Activated CD4-positive, alpha-beta T cell treated with anti-CD3 and anti-CD28 coated beads, Interleukin-2, amount 10 ng/mL, durations not matched to agents 24 days and 14 days (primary cell): Measurements from ENCODE around the gene ATXN7L1. TPM values are rescaled to one million over a fixed set of nuclear protein-coding genes. Genes with fewer than 3 reads are reported as not detected.
A peak's percentile ranks its signal among the peaks of the same experiment; 100 is the strongest.

Experiments used
- DNase-seq: peaks from one replicate; pipeline ENCODE4 v3.0.0; 2022
- H3K27ac Mint-ChIP-seq: one replicate; pipeline ENCODE4 v1.8.0; 2022; ENCODE audit warnings: mild to moderate bottlenecking, mixed read lengths
- H3K27me3 Mint-ChIP-seq: one replicate; pipeline ENCODE4 v1.8.0; 2022; ENCODE audit warnings: mixed read lengths
- H3K36me3 Mint-ChIP-seq: one replicate; pipeline ENCODE4 v1.8.0; 2022; ENCODE audit warnings: low read depth, mild to moderate bottlenecking, mixed read lengths
- H3K4me1 Mint-ChIP-seq: one replicate; pipeline ENCODE4 v1.8.0; 2021; ENCODE audit warnings: mixed read lengths
- H3K4me3 Mint-ChIP-seq: one replicate; pipeline ENCODE4 v1.8.0; 2022; ENCODE audit warnings: mild to moderate bottlenecking, moderate library complexity, mixed read lengths
- H3K9me3 Mint-ChIP-seq: one replicate; pipeline ENCODE4 v1.8.0; 2021; ENCODE audit warnings: mixed read lengths
- intact Hi-C: fragments of 100-400 bp; cut with micrococcal nuclease; formaldehyde crosslinking; loops from one replicate; pipeline ENCODE4 v1.15.1; 2023
- total RNA-seq: library from RNA; stranded (reverse); gene quantifications from 2 replicates; pipeline ENCODE4 v1.2.3, GENCODE V29; 2022

Gene ATXN7L1
- total RNA-seq, 1 donor from 2014 or later, result 8.5 TPM

DNA sequence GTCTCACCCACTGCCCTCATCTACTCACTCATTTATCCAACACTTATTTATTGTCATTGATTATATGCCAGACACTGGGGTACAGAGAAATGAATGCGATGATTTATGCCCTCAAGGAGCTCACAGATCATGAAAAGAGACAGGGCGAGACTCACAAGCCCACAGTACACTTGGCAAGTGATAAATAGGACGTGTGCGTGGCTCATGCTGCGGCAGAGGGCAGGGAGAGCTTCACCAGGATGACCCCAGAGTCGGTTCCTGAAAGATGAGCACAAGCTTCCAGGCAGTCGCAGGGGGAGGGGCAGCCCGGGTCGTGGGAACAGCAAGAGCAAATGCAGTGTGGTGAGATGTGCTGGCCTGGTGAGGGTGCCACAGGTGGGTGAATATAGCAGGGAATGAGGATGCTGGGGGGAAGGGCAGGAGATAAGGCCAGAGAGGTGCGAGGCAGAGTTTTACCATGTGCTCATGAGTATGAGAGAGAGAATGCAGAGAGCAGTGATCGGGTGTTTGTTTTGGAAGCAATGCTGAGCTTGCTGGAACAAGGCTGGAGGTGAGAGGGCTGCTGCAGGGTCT, 70.9 kb downstream of the ATXN7L1 start:
- peaks cover 77% of the 10 kb centered on the region for H3K4me1 Mint-ChIP-seq

DNA sequence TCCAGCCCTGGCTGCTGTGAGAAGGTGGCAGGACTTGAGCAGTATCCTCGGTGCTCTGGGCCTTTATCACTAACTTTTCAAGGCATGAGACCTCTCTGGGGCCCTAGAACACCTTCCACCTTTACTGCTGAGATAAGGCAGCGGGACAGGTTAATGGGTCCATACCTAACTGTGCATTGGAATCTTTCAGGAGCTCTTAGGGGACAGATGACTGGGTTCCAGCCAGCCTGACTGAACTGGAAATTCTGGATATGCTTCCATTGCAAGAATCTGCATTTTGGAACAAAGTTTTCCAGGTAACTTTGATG, 73.0 kb downstream of the ATXN7L1 start:
- Mint-ChIP-seq H3K36me3 (no peaks in the 10 kb centered on the region), H3K4me3 (no peak overlapping the region), H3K27ac (no peak overlapping the region), H3K27me3 (no peaks in the 10 kb centered on the region), H3K9me3 (no peaks in the 10 kb centered on the region), H3K4me1 (peaks cover 65% of the 10 kb centered on the region)
- intact Hi-C loops, result loop anchor here (10.0 kb wide), 2 partner anchors 481 to 859 kb away; partner anchors contain the start of gene NAMPT
- DNase-seq, result no peak

More for the DNA sequence above, 70.9 kb downstream of the ATXN7L1 start:
- peak overlapping the region; percentile 84 for H3K27ac Mint-ChIP-seq
- H3K9me3 Mint-ChIP-seq, result peaks cover 8% of the 10 kb centered on the region
- DNase-seq, result no peak
- peaks cover 2% of the 10 kb centered on the region for H3K36me3 Mint-ChIP-seq
- H3K27me3 Mint-ChIP-seq, result no peaks in the 10 kb centered on the region
- intact Hi-C loops, result loop anchor here (5.0 to 10.0 kb wide), 5 partner anchors 128 to 861 kb away; partner anchors contain the start of gene NAMPT
- H3K4me3 Mint-ChIP-seq, result peak overlapping the region; percentile 53

DNA sequence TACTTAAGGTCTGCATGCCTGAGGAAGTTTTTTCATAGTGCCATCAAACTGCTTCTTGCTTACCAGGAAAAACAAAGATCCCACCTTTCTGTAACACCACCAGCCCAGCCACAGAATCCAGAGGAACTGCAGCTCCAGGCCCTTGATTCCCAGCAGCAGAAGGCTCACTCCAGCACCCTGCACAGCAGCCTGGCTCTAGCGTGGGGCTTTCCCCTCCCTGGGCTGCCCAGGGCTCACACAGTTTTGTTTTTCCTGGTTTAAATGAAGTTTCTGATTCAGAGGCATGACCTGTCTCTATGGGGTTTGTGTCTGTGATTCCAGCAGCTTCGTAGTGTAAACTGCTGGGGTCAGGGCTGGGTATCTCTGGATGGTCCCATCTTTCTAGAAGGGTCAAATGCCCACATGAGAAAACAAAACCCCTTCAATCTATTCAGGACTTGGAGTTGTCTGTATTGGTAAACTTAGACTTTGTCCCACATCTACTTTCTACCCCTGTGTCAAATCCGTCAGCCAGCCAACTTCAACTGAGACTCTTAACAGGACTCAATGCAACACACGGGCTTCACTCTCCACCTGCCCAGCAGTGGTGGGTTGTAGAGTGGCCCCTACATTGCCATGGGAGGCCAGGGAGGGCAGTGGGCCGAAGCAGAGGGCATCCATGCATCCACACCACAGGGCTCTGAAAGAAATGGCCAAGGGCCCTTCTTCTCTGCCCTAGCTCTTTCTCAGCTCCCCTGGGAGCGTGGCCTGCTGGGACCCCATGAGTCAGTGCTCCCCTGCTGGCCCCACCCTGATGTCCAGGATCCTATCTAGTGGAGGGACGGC, 73.6 kb downstream of the ATXN7L1 start:
- DNase-seq, result no peak
- no peak overlapping the region for H3K4me3 Mint-ChIP-seq
- H3K4me1 Mint-ChIP-seq, result peaks cover 59% of the 10 kb centered on the region
- no peak overlapping the region for H3K27ac Mint-ChIP-seq
- H3K9me3 Mint-ChIP-seq, result no peaks in the 10 kb centered on the region
- no peaks in the 10 kb centered on the region for H3K36me3 Mint-ChIP-seq
- intact Hi-C loops, result loop anchor here (10.0 kb wide), 2 partner anchors 482 to 858 kb away; partner anchors contain the start of gene NAMPT
- H3K27me3 Mint-ChIP-seq, result no peaks in the 10 kb centered on the region

DNA sequence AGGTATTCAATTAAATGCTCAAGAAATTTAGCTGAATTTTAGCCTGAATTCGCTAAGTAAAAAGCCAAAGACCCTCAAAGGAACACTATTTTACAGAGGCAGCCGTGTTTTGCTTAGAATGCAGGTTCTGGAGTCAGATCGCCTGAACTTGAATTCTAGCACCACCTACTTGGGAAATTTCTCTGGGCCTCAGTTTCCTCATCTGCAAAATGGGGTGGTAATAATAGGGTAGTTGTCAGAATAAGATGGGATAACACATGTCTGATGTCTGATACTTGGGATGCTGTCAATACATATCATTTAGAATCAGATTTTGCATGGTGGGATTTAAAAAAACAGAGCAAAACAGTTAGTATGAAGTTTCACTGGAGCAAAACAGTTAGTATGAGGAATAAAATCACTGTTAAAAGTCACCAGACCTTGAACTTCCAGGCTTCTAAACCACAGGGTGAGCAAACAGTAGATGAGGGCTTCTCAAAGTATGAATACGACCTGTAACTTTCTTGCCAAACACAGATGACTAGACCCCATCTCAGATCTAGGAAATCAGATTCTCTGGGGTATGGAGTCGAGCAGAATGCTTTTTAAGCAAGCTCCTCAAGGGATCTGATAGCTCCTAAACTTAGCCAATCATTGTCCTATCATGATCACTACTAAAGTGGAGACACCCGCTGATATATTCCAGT, 75.4 kb downstream of the ATXN7L1 start:
- no peaks in the 10 kb centered on the region for H3K27me3 Mint-ChIP-seq
- intact Hi-C loops, result loop anchor here (1.0 to 10.0 kb wide), 4 partner anchors 8 to 856 kb away; partner anchors contain the start of gene NAMPT
- H3K4me1 Mint-ChIP-seq, result peaks cover 51% of the 10 kb centered on the region
- H3K9me3 Mint-ChIP-seq, result no peaks in the 10 kb centered on the region
- no peaks in the 10 kb centered on the region for H3K36me3 Mint-ChIP-seq
- H3K4me3 Mint-ChIP-seq, result peak overlapping the region; percentile 13
- no peak for DNase-seq
- no peak overlapping the region for H3K27ac Mint-ChIP-seq

DNA sequence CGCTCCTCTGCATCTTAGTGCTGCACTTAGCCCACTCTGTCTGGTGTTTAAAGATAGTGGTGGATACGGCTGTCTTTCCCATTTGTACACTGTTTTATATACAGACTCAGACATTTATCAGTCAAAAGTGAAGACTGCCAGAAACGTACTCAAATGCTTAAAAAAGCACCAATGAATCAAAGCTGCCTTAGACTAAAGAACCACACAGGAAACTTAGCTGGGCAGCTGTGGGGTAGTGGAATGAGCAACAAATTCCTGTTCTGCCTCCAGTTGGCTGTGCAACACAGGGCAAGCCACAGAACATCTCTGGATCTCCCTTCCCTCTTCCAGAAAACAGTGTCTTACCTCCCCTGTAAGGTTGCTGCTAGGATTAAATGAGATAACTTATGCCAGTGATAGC, 76.0 kb downstream of the ATXN7L1 start:
- Mint-ChIP-seq H3K9me3 (no peaks in the 10 kb centered on the region), H3K4me3 (peak overlapping the region; percentile 13), H3K27ac (peak overlapping the region; percentile 56), H3K27me3 (peaks cover 1% of the 10 kb centered on the region), H3K36me3 (no peaks in the 10 kb centered on the region), H3K4me1 (peaks cover 45% of the 10 kb centered on the region)
- DNase-seq, result peak; percentile 73
- intact Hi-C loops, result loop anchor here (1.0 to 10.0 kb wide), 4 partner anchors 9 to 856 kb away; partner anchors contain the start of gene NAMPT

DNA sequence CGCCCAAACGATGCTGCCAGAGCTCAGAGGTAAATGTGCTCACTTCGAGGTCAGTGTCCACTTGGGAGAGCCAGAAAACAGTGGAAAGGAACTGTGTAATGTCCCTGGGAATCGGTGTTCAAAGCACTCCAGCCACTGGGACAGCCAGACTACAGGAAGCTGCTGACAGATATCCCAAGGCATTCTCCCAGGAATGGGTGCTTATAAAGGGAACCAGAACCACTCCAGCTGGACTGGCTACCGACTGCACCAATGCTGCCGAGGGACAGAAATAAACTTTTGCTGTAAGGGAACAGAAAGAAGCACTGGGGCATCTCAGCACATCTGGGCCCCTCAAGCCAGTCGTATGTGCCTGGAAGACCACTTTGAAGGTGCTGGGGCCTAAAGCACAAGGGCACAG, 76.7 kb downstream of the ATXN7L1 start:
- intact Hi-C loops, result loop anchor here (1.0 to 10.0 kb wide), 4 partner anchors 10 to 855 kb away; partner anchors contain the start of gene NAMPT
- H3K36me3 Mint-ChIP-seq, result no peaks in the 10 kb centered on the region
- DNase-seq, result no peak
- H3K4me1 Mint-ChIP-seq, result peaks cover 37% of the 10 kb centered on the region
- H3K27me3 Mint-ChIP-seq, result peaks cover 7% of the 10 kb centered on the region
- no peak overlapping the region for H3K27ac Mint-ChIP-seq
- no peaks in the 10 kb centered on the region for H3K9me3 Mint-ChIP-seq
- peak overlapping the region; percentile 13 for H3K4me3 Mint-ChIP-seq

DNA sequence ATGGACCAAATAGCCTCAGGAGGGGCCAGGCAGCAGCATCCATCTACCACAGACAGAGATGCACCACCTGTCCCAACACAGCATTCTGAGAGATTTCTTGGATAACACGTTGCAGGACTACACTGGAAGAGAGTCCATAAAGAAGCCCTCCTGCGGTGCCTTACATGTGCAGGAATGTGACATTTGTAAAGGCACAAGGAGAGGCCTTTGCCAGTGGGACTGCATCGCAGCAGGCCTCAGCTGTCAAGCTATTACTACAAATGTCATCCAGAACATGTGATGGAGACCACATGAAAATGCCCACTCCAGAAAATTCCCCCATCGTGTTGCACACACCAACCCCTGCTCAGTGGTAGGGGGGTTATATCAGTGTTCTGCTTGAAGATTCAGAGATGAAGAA, 77.4 kb downstream of the ATXN7L1 start:
- peaks cover 8% of the 10 kb centered on the region for H3K27me3 Mint-ChIP-seq
- no peak overlapping the region for H3K4me3 Mint-ChIP-seq
- intact Hi-C loops, result no loop called here
- no peak for DNase-seq
- no peaks in the 10 kb centered on the region for H3K36me3 Mint-ChIP-seq
- no peaks in the 10 kb centered on the region for H3K9me3 Mint-ChIP-seq
- peaks cover 37% of the 10 kb centered on the region for H3K4me1 Mint-ChIP-seq
- no peak overlapping the region for H3K27ac Mint-ChIP-seq

DNA sequence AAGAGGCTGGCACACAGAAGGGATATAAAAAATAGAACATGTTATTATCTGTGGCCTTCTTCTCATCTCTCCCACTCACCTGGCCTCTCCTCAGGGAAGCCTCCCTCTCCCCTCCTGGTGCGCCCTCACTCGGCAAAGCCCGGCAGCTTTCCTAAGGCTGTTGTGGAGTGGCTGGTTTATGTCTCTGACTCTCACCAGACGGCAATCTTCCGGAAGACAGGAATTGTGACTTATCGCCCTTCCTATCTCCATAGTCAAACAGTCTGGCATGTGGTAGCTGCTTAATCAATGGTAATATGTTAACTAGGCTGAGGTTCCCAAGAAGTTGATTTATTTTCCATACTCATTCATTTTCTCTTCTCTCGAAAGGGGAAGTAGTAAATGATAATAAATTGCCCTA, 78.7 kb downstream of the ATXN7L1 start:
- DNase-seq, result no peak
- H3K27ac Mint-ChIP-seq, result no peak overlapping the region
- no peaks in the 10 kb centered on the region for H3K36me3 Mint-ChIP-seq
- intact Hi-C loops, result no loop called here
- H3K27me3 Mint-ChIP-seq, result peaks cover 12% of the 10 kb centered on the region
- H3K4me3 Mint-ChIP-seq, result no peak overlapping the region
- peaks cover 33% of the 10 kb centered on the region for H3K4me1 Mint-ChIP-seq
- H3K9me3 Mint-ChIP-seq, result no peaks in the 10 kb centered on the region

DNA sequence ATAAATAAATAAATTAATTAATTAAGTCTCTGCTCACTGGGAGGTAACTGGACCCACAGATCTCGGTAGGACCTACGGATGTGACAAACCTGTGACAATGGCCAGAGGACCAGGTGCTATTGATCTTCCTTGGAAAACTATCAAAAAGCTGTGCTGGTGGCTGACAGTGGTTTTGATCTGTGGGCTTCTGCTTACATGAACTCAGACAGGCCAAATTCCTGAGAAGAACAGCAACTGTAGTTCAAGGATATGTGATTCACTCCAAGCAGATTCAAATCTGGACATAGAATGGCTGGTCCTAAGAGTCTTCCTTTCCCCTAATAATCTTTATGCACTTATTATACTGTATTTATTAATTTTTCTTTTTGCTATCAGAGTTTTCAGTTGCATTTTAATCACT, 80.0 kb downstream of the ATXN7L1 start:
- Mint-ChIP-seq H3K27ac (no peak overlapping the region), H3K4me3 (no peak overlapping the region), H3K9me3 (no peaks in the 10 kb centered on the region), H3K27me3 (peaks cover 12% of the 10 kb centered on the region), H3K4me1 (peaks cover 26% of the 10 kb centered on the region), H3K36me3 (no peaks in the 10 kb centered on the region)
- intact Hi-C loops, result no loop called here
- DNase-seq, result no peak

DNA sequence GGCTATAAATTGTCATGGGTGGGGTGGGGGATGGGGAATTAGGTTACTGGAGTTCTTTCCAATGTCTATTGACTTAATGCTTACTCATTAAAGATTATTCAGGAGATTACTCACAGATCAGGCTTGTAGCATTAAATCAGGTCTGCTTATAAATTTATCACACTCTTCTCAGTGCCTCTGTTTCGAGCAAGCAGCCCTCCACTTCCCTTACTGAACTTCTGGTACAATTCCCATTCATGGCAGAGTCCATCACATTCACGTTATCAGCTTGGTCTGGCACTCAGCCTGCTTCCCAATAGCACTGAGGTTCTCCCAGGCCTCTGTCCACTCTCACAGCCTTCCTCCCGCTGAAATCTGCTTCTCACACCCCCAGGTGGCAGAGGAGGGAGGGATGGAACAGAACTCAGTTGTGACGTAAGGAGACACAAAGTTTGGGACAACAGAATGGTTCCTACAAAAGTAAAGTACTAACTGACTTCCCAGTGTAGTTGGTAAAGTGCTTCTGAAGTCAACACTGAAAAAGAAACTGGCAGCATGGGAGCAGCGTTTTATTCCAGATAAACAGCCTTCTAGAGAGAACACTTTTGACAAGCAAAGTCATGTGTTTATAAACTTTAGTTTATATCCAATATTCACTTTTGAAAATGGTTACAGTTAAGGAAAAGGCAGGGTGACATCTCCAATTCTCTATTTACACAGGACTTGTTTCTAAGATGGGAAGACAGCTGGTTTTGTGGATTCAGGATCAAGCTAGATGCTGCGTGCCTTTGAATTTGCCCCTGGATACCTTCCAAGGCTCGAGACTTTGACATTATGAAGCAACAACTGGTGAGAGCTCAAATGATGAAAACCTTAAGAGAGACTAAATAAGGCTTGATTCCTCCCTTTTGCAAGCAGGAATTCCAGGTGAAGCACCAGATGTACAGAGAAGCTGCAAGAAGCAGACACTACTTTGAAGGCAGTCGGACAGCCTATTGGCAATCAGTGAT, 81.4 kb downstream of the ATXN7L1 start:
- intact Hi-C loops, result no loop called here
- H3K9me3 Mint-ChIP-seq, result no peaks in the 10 kb centered on the region
- H3K36me3 Mint-ChIP-seq, result no peaks in the 10 kb centered on the region
- no peak for DNase-seq
- H3K27ac Mint-ChIP-seq, result no peak overlapping the region
- peaks cover 14% of the 10 kb centered on the region for H3K4me1 Mint-ChIP-seq
- no peak overlapping the region for H3K4me3 Mint-ChIP-seq
- H3K27me3 Mint-ChIP-seq, result peaks cover 12% of the 10 kb centered on the region

DNA sequence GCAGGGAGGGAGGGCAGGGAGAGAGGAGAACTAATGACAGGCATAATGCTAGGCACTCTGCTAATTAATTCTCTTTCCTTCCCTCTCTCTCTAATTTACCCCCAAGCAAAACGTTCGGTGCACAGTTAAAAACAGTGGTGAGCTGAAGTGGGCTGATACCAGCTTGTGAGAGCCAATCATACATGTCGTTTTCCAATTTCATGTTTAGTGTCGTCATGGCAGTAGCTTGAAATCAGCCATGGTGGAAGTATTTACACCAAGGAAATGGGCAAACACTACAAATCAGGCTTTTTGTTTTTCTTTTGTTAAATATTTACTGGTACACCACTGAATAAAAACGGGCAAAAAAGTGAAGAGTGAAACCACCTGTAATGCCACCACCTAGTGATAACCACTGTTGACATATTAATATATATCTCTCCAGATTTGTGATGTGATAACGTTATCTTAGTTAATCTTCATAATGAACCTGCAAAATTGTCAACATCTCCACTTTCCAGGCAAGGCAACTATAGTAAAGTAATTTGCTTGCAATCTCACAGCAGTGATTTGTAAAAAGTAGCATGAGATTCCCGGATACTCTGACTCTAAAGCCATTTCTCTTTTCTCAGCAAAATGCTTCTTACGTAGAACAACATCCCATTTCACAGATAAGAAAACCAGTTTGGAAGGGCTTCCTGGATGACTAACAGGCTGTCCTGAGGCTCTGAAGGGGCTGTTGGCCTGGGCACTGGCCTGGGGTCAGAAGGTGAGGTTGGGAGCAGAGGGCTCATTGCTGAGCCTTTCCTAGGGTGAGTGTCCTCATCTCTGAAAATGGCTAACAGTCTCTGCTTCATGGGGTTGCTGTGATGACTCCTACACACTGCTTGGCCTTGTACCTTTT, 83.7 kb downstream of the ATXN7L1 start:
- peaks cover 10% of the 10 kb centered on the region for H3K4me1 Mint-ChIP-seq
- no peaks in the 10 kb centered on the region for H3K36me3 Mint-ChIP-seq
- H3K4me3 Mint-ChIP-seq, result no peak overlapping the region
- no peaks in the 10 kb centered on the region for H3K9me3 Mint-ChIP-seq
- no peak for DNase-seq
- H3K27me3 Mint-ChIP-seq, result peaks cover 20% of the 10 kb centered on the region
- intact Hi-C loops, result no loop called here
- no peak overlapping the region for H3K27ac Mint-ChIP-seq

DNA sequence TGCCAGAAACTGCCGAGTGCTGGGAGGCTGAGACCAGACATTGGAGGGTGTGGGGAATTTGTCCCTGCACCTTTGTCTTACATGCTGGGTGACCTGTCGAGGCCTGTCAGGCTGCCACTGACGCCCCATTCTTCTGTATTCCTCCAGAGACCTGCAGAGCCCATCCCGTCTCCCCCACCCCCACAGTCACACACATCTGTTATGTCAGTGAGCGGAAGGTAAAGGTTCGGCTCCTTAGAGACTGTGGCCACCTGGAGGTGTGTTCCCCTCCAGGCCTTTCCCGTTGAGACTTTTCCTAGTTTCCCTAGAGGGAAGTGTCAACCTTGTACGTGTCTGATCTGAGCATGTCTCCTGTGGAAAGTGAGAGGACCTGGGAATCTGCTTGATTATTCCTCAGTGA, 84.5 kb downstream of the ATXN7L1 start:
- Mint-ChIP-seq H3K36me3 (no peaks in the 10 kb centered on the region), H3K9me3 (no peaks in the 10 kb centered on the region), H3K27ac (no peak overlapping the region), H3K27me3 (peaks cover 20% of the 10 kb centered on the region), H3K4me1 (peaks cover 3% of the 10 kb centered on the region), H3K4me3 (no peak overlapping the region)
- DNase-seq, result no peak
- intact Hi-C loops, result no loop called here
